ENCODE measurements around the gene GPC6.

Gene GPC6

DNA sequence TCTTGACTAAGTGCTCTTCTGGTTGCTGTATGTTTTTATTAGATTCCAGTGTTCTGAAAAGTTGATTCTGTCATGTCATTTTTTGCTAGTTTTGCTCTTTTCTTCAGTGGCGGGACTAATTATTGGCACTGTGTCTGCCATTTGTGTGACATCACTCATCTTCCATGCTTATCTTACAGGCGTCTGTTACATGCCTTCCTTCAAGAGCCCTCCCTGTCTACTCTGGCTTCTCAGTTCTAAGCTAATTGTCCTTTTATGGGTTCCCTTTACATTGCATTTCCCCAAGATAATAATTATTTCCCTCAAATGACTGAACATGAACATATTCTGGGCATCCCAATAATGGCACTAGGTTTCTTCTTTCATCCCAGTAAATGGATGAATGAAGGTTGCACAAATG, 793.8 kb downstream of the GPC6 start:
- no peaks in the 10 kb centered on the region for H3K9me3 Mint-ChIP-seq
- H3K4me1 Mint-ChIP-seq: no peaks in the 10 kb centered on the region
- peaks cover 17% of the 10 kb centered on the region for H3K27me3 Mint-ChIP-seq
- no peak for ATAC-seq
- DNase-seq: no peak
- no peak overlapping the region for H3K4me3 Mint-ChIP-seq
- no peak overlapping the region for H3K27ac Mint-ChIP-seq

DNA sequence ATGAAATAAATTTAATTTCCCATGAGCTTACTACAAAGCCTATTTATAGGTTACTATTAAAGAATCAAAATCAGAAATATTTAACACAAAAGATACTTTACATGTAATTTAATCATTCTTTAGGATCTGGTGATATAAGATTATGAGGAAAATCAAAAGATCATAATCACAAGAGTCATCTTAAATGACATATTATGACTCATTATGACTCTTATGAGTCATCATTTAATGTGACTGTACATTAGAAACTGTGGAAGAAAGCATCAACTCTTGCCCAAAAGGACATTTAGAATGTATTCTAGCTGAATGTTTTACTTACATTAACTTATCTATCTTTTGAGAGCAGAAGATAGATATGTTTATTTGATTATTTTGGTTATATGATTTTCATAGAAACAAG, 794.2 kb downstream of the GPC6 start:
- H3K27ac Mint-ChIP-seq: no peak overlapping the region
- DNase-seq (no peak), ATAC-seq (no peak)
- H3K4me3 Mint-ChIP-seq: no peak overlapping the region
- H3K9me3 Mint-ChIP-seq: no peaks in the 10 kb centered on the region
- peaks cover 17% of the 10 kb centered on the region for H3K27me3 Mint-ChIP-seq
- H3K4me1 Mint-ChIP-seq: no peaks in the 10 kb centered on the region

DNA sequence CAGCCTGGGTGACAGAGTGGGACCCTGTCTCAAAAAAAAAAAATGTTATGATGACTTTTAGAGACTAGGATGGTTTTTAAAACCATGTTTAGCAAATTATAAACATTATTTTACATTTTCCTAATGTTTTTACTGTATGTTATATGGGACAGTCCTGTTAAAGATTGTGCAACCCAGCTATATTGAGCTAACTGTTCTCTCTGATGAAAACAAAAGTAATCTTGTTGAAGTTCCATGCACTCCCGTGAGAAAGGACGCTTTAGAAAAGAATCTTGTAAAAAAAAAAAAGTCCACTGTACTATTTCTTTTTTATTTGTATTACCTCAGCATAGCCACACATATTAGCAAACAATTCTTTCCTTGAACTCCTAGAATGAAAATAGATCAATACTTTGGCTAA, 801.6 kb downstream of the GPC6 start:
- ATAC-seq: no peak
- no peak overlapping the region for H3K27ac Mint-ChIP-seq
- no peak for DNase-seq
- H3K4me3 Mint-ChIP-seq: no peak overlapping the region
- no peaks in the 10 kb centered on the region for H3K4me1 Mint-ChIP-seq
- no peaks in the 10 kb centered on the region for H3K9me3 Mint-ChIP-seq
- H3K27me3 Mint-ChIP-seq: peaks cover 11% of the 10 kb centered on the region

DNA sequence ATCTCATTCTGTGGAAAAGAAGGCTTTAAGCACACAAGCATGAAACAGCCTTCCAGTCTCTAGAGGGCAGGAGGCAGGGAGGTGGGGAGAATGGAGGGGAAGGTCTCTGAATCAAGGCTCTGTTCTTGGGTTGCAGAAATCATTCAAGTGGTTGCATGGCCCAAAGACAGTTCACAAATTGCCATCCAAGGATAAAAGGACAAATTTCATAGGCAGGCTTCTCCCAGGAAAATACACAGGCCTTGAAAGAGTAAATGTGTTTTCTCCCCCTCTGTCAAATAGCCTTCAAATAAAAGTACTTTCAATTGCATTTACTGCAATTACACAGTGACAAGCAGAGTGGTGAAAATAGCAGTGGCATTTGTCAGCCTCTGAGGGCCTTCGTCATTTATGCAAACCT, 802.0 kb downstream of the GPC6 start:
- no peak for ATAC-seq
- H3K27me3 Mint-ChIP-seq: peaks cover 11% of the 10 kb centered on the region
- no peaks in the 10 kb centered on the region for H3K4me1 Mint-ChIP-seq
- no peak for DNase-seq
- H3K9me3 Mint-ChIP-seq: no peaks in the 10 kb centered on the region
- no peak overlapping the region for H3K27ac Mint-ChIP-seq
- no peak overlapping the region for H3K4me3 Mint-ChIP-seq

DNA sequence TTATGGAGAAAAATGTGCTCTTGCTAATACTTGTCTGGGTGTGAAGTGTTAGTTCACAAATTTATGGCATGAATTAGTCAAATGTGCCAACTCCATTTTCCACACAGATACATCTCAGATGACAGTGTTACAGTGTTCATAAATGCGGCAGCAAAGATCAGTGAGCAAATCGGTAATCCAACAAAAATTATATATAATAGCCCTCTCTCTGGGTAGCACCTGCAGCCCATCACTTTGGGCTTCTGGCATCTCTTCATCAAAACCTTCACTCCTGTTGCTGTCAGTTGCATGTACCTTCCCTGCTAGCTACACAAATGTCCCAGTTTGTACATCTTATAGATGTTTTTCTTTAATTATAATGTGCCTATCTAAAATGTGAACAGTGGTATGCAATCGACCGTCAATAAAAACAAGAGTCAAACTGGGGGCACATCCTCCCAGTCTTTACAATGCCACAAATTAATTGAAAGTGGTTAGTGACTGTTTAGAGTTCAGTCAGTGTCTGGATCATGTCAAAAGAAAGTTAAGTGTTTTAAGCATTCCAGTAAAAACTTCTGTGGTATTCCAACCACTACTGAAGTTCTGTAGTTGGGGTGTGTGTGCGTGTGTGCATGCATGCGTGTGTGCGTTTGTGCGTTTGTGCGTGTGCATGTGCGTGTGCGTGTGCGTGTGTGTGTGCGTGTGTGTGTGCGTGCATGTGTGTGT, 804.0 kb downstream of the GPC6 start:
- ATAC-seq: no peak
- H3K4me3 Mint-ChIP-seq: no peak overlapping the region
- no peaks in the 10 kb centered on the region for H3K9me3 Mint-ChIP-seq
- H3K27me3 Mint-ChIP-seq: peaks cover 11% of the 10 kb centered on the region
- no peak for DNase-seq
- H3K4me1 Mint-ChIP-seq: no peaks in the 10 kb centered on the region
- H3K27ac Mint-ChIP-seq: no peak overlapping the region

DNA sequence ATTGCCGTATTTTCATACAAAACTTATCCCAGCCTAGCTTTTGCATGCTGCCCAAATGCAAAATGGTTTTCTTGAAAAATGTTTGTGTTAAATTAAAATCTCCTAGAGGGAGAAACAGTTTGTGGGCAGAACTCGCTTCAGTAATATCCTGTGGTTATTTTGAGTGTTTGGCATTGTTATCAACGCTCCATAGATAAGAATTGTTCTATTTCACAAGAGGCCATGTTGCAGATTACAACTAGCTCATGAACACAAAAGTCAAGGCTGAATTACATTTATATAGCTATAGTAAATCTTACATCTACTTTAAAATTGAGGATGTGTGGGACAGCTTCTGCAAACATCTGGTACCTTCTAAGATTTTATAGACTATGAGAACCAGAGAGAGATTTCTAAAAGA, 805.0 kb downstream of the GPC6 start:
- ATAC-seq: no peak
- H3K4me3 Mint-ChIP-seq: no peak overlapping the region
- no peaks in the 10 kb centered on the region for H3K9me3 Mint-ChIP-seq
- H3K27ac Mint-ChIP-seq: no peak overlapping the region
- no peaks in the 10 kb centered on the region for H3K4me1 Mint-ChIP-seq
- peaks cover 11% of the 10 kb centered on the region for H3K27me3 Mint-ChIP-seq
- no peak for DNase-seq

DNA sequence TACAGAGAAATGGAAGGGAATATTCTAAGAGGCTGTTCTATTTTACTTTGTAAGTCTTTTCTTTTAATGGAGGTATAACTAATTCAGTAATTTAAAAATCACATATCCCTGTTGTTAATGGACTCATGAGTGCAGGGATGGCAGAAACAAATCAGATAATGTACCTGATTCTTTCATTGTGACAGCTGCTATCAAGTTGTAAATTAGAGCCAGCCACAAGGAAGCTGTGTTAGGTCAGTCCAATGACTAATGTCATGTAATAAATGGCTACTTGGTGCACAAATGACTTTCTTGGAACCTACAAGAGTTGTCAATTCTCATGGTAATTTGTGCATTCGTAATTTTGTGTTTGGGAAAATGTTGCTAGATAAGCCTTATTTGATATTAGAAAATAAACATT, 806.5 kb downstream of the GPC6 start:
- Mint-ChIP-seq H3K4me1 (no peaks in the 10 kb centered on the region), H3K27ac (no peak overlapping the region), H3K27me3 (peaks cover 11% of the 10 kb centered on the region), H3K9me3 (no peaks in the 10 kb centered on the region), H3K4me3 (no peak overlapping the region)
- no peak for ATAC-seq
- DNase-seq: no peak

DNA sequence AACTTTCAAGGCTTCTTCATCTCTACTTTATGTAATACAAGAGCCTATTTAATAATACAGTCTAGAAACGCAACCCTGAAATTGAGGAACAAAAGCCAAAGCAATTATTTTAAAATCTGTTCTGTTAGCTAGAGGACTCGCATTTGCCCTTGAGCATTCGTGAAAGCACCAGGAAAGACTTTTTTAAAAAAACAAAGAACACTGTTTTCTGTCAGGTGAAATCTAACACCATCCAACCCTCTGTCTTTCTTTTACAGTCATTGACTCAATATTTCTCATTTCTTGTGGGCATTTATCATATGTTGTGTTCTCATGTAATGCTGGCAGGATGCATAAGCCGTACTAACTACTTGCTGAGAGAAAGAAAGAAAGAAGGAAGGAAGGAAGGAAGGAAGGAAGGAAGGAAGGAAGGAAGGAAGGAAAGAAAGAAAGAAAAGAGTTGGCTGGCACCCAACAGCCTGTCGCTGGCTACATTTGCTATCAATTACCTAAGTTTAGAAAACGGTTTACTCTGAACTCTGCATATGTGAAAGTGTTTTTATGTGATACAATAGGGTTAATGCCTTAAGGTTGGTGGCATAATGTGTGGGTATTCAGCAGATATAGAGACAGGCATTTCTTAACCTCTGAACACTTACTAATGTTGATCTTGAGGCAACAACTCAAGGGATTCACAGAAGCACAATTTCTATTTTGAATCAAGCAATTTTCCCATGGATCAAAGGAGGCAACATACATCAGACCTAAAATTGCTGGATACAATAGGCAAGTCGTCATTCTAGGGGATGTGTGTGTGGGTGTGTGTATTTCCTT, 807.4 kb downstream of the GPC6 start:
- ATAC-seq (no peak), DNase-seq (no peak)
- Mint-ChIP-seq H3K27me3 (peaks cover 11% of the 10 kb centered on the region), H3K27ac (no peak overlapping the region), H3K4me3 (no peak overlapping the region), H3K4me1 (no peaks in the 10 kb centered on the region), H3K9me3 (no peaks in the 10 kb centered on the region)

DNA sequence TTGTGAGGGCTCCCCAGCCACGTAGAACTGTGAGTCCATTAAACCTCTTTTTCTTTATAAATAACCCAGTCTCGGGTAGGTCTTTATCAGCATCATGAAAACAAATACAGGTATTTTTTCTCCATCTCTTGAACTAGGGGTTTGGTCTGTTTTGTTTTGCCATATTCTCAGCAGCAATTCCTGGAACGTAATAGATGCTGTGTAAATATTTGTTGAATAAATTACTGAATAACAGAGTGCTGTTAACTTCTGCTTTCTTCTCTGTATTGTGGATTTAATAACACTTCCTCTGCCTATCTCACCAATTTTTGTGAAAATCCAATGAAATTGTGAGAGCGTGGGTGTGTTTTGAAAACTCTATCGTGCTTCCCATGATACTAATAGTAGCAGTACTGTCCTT, 823.4 kb downstream of the GPC6 start:
- no peak overlapping the region for H3K27ac Mint-ChIP-seq

DNA sequence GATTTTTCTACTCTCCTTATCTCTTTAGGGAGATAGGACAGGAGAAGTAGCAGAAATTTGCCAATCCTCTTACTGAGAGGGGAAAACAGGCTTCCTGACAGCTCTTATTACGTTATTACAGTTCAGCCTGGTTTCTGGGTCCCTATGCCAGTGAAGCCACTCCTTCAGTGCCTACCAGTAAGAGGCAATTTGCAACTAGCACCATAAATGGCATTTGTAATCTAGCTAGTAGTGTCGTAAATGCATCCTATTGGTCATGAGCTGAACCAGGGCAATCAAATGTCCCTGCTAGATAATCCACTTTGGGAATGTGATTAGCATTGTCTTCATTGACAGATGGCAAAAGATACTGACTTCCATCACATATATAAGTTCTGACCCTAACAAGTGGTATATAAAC, 824.1 kb downstream of the GPC6 start:
- DNase-seq: no peak
- Mint-ChIP-seq H3K27ac (no peak overlapping the region), H3K4me3 (no peak overlapping the region), H3K4me1 (no peaks in the 10 kb centered on the region), H3K27me3 (no peaks in the 10 kb centered on the region), H3K9me3 (peaks cover 0 to 6% of the 10 kb centered on the region in 2 donors)
- ATAC-seq: no peak

More for the DNA sequence above, 823.4 kb downstream of the GPC6 start:
- Mint-ChIP-seq H3K4me1 (no peaks in the 10 kb centered on the region), H3K4me3 (no peak overlapping the region), H3K27me3 (no peaks in the 10 kb centered on the region), H3K9me3 (peaks cover 0 to 6% of the 10 kb centered on the region in 2 donors)
- DNase-seq: no peak
- ATAC-seq: no peak

DNA sequence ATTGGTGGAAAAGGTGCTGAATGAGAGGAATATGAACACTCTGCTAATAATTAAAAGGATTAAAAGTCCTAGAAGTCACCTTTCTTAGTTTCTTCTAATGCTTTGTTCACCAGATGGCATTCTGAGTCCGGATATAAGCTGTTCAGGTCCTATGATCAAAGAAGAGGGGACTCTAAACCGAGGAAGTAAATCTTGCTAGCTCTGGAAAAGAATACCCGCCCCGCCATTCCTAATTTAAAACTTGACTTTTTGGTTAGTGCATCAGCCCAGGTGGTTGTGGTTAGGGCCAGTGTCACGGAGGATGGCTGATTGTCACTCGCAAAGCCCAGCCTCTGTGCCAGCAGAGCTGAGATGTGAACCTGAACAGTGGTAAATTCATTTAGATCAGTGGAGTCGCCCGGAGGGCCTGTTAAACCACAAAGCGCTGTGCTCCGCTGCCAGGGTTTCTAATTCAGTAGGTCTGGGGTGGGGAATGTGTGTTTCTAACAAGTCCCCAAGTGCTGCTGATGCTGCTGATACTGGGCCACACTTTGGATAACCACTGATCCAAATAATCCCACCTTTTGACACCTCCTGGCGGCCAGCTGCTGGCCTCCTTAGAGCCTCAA, 827.5 kb downstream of the GPC6 start:
- H3K27ac Mint-ChIP-seq: no peak overlapping the region
- H3K27me3 Mint-ChIP-seq: no peaks in the 10 kb centered on the region
- DNase-seq: no peak
- H3K4me1 Mint-ChIP-seq: no peaks in the 10 kb centered on the region
- no peaks in the 10 kb centered on the region for H3K9me3 Mint-ChIP-seq
- no peak overlapping the region for H3K4me3 Mint-ChIP-seq
- no peak for ATAC-seq

DNA sequence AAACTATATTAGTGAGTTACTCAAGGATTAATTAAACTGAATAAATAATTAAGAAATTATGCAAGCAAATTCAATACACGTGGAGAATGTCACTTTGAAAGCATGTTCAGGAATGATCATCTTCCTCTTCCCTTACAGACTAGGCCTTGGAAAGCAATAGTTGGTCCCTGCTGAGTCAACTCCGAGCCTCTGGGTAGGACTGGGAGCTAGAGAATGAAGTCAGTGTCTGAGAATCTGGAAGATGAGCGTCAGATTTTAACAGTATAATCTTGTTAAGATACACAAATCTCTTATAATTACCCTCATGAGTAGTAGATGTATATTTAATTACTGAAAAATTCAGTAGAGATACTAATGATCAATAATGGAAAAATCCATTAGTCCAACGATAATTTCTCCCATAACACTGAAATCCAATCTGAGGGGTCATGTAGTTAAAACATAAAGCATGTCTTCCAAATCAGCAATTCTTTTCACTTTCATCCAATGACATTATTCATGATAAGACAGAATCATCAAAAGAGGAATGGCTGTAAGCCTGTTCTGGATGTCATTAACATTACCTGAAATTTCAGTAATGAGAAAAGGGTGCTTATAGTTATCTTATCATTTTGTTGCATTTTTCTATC, 829.9 kb downstream of the GPC6 start:
- ATAC-seq (no peak), DNase-seq (no peak)

DNA sequence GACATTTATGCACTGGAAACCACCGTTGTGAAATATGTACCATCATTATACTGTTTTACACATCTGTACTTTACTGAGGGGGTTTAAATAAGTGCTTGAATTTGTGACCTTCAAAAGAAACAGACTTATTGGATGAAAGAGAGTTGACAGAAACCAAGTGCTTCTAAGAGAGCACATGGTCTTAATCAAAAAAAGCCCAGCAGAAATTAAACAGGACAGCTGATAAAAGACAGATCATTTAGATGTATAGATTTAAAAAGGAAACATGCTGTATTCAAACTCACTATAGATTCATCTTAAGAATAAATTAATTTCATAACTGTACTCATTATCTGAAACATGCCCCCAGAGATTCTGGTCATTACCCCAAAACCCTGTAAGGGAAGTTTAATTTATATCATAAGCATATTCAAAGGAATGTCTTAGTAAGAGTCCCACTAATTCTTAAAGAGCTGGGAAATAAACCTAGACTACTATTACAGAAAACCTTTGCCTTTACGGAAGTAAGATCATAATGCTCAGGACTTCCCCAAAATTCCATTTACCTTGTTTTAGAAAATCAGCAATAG, 831.1 kb downstream of the GPC6 start:
- no peaks in the 10 kb centered on the region for H3K4me1 Mint-ChIP-seq
- no peak overlapping the region for H3K4me3 Mint-ChIP-seq
- ATAC-seq (no peak), DNase-seq (no peak)
- H3K27ac Mint-ChIP-seq: no peak overlapping the region
- no peaks in the 10 kb centered on the region for H3K9me3 Mint-ChIP-seq
- H3K27me3 Mint-ChIP-seq: no peaks in the 10 kb centered on the region

More for the DNA sequence above, 829.9 kb downstream of the GPC6 start:
- no peak overlapping the region for H3K4me3 Mint-ChIP-seq
- no peaks in the 10 kb centered on the region for H3K9me3 Mint-ChIP-seq
- no peaks in the 10 kb centered on the region for H3K27me3 Mint-ChIP-seq
- no peaks in the 10 kb centered on the region for H3K4me1 Mint-ChIP-seq
- H3K27ac Mint-ChIP-seq: no peak overlapping the region

DNA sequence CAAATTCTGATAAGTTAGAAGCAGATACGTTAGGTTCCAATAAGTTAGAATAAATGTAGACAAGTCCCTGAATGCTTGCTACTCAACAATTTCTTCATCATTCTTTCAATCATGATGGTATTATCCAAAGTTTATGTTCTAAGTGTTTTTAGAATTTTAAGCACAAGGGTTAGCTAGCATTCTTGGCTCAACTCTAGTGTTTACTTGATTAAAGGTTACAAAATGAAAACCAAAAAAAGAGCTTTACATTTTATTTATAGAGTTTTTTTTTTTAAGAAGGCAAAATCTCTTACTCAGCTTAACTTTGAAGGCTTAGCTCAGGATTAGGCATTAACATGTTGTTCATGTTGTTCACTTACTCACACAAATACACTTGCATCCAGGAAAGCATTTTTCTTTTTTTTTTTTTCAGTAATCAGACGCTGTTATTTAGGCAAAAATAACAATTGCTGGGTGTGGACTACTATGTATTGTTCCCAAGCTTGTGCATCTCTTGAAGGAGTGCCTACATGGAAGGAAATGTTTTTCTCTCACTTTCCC, 832.3 kb downstream of the GPC6 start:
- DNase-seq: no peak
- Mint-ChIP-seq H3K9me3 (no peaks in the 10 kb centered on the region), H3K4me1 (no peaks in the 10 kb centered on the region), H3K4me3 (no peak overlapping the region), H3K27me3 (no peaks in the 10 kb centered on the region), H3K27ac (no peak overlapping the region)
- no peak for ATAC-seq

DNA sequence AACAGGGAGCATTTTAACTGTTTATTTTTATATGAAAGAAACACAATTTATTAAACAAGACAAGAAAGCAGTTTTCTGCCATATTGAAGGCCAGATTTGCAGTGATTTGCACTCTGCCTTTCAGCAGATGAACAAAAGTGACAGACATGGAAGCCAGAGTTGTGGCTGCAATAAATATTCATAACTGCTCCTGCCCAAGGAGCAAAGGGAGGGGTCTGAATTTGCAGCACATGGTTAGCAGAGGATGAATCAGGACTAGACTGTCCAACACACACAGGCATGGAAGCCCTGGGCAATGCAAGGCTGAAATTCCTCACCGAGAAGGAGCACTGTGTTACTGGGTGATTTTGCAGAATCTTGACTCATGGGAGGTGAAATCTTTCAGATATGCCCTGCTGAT, 834.7 kb downstream of the GPC6 start:
- DNase-seq: no peak
- H3K27me3 Mint-ChIP-seq: no peaks in the 10 kb centered on the region
- H3K4me1 Mint-ChIP-seq: no peaks in the 10 kb centered on the region
- H3K27ac Mint-ChIP-seq: no peak overlapping the region
- no peak for ATAC-seq
- no peaks in the 10 kb centered on the region for H3K9me3 Mint-ChIP-seq
- H3K4me3 Mint-ChIP-seq: no peak overlapping the region

Measured in stimulated activated naive CD8-positive, alpha-beta T cell treated with anti-CD3 and anti-CD28 coated beads, Interleukin-15, amount 100 ng/mL, for 72 hours (primary cell).